ENCODE measurements around the gene BTF3L4. TPM values are rescaled to one million over a fixed set of nuclear protein-coding genes. Genes with fewer than 3 reads are reported as not detected.
"Not testable (repeated sequence)": the region's sequence is repeated elsewhere in the genome, so short reads cannot be mapped to it uniquely, and the experiment has no call there.

The BTF3L4 gene
- total RNA-seq, result 33.0 and 34.5 TPM in 2 replicates

DNA sequence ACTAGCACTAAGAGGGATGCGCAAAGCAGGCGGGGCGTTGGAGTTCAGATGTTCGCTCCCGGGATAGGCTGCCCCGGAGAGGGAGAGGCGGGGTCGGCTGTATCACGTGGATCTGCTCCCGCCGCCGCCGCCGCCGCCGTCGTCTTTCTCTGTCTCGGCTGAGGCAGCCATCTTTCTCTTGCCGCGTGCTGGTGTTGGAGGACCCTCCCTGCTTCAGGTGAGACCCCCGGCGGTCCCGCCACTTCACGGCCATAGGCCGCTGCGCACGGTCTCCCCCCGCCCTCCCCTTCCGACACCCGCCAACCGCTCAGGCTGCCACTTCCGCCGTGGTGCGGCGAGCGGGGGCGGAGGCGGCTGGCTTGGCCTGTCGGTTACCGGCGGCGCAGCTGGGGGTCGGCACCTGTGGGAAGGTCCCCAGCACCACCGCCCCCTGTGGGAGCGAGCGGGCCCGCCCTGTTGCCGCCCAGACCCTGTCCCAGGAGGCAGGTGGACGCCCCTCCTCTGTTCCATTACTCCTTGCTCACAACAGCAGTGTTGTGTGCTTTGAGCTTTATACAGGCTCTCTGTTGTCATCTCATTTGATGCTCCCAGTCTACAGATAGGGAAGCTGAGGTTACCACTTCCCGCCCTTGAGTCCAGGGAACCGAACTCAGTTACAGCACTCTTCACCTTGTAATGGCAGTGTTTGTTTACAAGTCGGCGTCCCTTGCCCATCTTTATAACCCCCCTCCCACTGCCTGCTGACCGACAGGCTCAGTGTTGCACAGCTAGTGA is at the start of gene BTF3L4:
Gene BTF3L4, plus strand, starts transcription at position 133 of the 774 bp plus-strand sequence. CDS start 3,553 bp downstream, outside the sequence.
- intact Hi-C loops (cut with micrococcal nuclease), result loop anchor here (1.0 to 10.0 kb wide), 20 partner anchors 23 to 1997 kb away; partner anchors contain the start of genes CC2D1B, CZIB, ECHDC2 and FAF1

DNA sequence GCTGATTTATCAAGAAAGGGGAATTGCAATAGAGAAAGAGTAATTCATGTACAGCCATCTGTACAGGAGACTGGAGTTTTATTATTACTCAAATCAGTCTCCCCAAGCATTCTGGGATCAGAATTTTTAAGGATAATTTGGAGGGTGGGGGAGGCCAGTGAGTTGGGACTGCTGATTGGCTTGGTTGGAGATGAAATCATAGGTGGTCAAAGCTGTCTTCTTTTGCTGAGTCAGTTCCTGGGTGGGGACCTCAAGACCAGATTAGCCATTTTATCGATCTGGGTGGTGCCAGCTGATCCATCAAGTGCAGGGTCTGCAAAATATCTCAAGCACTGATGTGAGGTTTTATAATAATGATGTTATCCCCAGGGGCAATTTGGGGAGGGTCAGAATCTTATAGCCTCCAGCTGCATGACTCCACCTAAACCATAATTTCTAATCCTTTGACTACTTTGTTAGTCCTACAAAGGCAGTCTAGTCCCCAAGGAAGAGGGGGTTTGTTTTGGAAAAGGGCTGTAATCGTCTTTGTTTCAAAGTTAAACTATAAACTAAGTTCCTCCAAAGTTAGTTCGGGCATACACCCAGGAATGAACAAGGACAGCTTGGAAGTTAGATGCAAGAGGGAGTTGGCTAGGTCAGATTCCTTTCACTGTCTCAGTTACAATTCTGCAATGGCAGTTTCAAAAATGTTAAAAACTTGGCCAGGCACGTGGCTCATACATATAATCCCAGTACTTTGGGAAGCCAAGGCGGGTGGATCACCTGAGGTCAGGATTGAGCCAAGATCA is 48.7 kb upstream of the BTF3L4 start:
- intact Hi-C loops (cut with micrococcal nuclease), result loop anchor here (10.0 kb wide), 1 partner anchor 183 kb away; no protein-coding TSS in a partner anchor

DNA sequence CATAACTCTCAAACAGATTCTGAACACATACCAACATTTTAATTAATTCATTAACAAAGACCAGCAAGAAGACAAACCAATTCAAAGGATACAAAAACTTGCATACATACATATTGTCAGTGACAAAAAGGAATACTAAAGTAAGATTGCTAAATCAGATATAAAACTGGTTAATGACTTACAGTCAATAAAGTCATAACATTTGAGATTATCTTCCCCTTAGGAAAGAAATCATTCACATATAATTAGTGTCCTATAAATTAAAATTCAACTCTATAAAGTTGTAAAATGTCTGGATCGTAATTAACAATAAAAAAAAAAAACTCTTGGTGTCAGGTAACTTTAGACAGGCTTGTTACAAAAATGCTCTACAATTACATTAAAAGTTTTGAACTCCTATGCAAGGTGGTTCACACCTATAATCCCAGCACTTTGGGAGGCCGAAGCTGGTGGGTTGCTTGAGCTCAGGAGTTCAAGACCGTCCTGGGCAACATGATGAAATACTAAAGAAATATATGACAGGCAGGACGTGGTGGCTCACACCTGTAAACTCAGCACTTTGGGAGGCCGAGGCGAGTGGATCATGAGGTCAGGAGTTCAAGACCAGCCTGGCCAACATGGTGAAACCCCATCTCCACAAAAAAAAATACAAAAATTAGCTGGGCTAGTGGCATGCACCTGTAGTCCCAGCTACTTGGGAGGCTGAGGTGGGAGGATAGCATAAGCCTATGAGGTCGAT is 47.9 kb upstream of the BTF3L4 start:
- intact Hi-C loops (cut with micrococcal nuclease), result loop anchor here (10.0 kb wide), 1 partner anchor 183 kb away; no protein-coding TSS in a partner anchor

DNA sequence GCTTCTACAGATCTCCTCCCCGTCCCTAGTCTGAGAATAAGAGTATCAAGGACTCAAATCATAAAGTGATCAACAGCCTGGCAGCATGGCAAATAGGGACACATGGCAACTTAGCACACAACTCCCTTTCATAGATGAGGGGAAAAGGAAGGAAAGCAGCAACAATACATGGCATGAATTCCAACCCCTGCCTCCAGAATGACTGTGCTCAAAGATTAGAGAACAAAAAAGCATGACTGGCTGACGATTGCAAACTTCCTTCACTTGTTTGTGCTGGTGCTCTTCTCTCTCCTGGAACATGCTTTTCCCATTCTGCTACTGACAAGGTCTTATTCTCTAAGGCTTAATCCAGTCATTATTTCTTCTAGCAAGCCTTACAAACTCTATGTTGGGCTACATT is 34.0 kb upstream of the BTF3L4 start:
- intact Hi-C loops (cut with micrococcal nuclease), result no loop called here

DNA sequence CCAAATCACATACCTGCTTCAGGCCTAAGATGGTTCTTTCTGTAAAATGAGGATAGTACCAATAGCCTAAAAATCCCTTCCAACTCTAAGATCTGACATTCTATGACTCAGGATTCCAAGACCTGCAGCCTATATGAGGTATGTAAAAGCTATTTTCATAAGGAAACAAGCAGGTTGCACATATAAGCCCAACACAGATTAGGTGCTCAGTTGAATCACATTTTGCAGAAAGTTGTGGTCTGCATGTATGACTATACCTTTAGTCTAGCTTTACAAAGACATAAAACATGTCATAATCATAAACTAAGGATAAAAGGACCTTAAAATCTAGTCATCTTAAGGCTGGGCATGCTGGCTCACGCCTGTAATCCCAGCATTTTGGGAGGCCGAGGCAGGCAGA is 29.8 kb upstream of the BTF3L4 start:
- intact Hi-C loops (cut with micrococcal nuclease), result no loop called here

DNA sequence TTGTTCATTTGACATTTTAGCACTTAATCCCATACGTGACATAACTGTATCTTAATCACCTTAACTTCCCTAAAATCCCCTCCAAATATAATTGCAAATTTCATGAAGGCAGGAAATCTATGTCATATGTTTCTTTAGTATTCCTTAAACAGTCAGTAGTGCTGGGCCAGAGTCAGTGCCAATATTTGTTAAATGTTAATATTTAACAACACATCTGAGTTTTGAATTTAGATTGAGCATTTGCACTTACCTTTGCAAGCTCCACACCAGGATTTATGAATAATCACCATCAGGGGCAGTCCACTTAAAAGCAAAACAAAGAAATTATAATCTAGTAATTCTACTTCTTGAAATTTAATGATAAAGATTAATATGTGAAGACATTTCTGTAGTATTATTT is 27.8 kb upstream of the BTF3L4 start:
- intact Hi-C loops (cut with micrococcal nuclease), result no loop called here

DNA sequence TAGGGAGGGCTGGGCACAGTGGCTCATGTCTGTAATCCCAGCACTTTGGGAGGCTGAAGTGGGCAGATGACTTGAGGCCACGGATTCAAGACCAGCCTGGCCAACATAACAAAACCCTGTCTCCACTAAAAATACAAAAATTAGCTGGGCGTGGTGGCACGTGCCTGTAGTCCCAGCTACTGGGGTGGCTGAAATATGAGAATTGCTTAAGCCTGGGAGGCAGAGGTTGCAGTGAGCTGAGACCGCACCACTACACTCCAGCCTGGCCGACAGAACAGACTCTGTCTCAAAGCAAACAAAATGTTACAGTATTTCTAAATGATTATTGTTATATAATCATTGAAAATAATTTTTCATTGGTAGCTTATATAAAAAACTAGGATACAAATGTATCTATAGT is 27.3 kb upstream of the BTF3L4 start:
- intact Hi-C loops (cut with micrococcal nuclease), result not testable (repeated sequence)

DNA sequence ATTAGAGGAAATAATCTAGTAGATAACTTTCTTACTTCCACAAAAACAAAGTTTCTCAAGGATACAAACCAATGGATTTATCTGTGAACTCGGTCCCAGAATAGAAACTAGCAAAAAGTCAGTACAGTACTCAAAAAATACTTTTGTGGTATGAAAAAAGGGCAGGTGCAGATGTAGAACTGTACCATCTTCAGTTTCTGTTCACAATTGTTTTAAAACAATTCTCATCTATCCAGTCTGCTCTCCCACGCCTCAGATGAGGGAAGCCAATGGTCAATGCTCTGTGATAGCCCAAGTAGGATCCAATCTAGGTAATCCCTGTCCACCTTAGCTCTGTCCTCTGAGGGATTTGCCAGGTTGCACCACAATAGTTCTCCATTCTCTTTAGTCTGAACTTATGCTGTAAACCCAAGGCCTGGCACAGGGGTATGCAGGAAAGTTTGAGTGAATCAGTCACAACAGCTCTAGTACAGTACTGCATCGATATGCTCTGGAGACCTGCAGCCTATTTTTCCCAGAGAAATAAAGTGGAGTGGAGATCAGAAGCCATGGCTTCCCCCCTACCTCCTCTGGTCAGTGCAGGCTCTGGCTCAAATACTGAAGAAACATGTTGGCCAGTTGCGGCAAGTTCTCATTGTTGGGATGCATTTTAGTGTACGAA is 23.8 kb upstream of the BTF3L4 start:
- intact Hi-C loops (cut with micrococcal nuclease), result loop anchor here (1.0 to 5.0 kb wide), 6 partner anchors 110 to 1380 kb away; partner anchors contain the start of genes CPT2, TUT4 and ZFYVE9

DNA sequence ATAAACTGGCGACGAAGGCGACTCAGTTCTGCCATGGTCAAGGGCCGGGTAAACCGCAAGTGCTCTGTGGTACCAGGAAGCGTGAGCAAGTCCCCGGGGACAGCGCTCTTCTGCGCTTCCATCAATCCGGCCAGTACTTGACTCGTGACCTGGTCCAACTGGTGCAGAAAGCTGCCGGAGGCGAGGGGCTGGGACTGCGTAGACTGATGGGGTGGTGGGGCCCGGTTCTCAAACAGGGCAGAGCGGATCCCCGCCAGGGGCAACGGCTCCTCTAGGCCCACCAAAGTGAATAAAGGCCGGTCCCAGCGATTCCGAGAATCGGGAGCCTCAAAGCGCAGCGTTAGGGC is 23.3 kb upstream of the BTF3L4 start:
- intact Hi-C loops (cut with micrococcal nuclease), result loop anchor here (1.0 to 5.0 kb wide), 10 partner anchors 24 to 1380 kb away; partner anchors contain the start of genes BTF3L4, CC2D1B, CPT2 and NRDC

DNA sequence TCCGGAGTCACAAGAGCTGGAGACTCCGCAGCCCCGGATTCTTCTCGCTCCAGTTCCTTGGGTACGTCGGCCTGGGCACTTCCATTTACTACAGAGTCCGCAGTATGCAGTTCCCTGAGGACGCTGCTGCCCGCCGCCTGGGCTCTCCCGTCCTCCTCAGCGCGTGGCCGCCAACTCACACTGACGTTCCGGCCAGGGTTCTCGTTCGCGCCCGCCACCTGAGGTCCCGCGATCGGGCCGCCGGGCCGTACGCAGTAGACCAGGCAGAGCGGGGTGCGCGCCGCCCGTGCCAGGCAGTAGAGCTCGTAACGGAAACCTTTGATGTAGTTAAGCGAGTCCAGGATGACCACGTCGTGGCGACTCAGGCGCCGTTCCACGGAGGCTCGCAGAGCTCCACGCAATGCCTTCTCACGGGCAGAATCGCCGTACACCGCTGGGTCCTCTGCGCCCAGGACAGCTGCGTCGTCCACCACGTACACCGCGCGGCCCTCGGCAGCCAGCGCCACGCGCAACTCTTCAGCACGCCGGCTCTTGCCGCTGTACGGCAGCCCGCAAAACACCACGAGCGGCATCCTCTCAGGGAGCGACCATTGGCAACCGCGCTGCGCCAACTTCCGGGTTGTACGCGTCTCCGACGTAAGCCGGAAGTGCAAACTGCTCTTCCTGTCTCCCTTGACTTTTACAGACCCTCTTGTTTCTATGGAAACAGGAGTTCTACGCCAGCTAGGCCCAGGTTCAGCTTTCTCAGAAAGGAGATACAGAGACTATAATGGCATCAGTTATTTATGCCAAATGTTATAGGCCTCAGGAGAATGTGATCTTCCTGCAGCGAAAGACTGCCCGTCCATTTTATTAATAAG is 22.7 kb upstream of the BTF3L4 start, which contains the start of gene KTI12:
Gene KTI12, minus strand, starts transcription at position 621 of the 860 bp plus-strand sequence. Its CDS starts 49 bp downstream, at position 572.
- intact Hi-C loops (cut with micrococcal nuclease), result loop anchor here (1.0 to 5.0 kb wide), 9 partner anchors 23 to 1379 kb away; partner anchors contain the start of genes BTF3L4, CC2D1B, CPT2 and NRDC

DNA sequence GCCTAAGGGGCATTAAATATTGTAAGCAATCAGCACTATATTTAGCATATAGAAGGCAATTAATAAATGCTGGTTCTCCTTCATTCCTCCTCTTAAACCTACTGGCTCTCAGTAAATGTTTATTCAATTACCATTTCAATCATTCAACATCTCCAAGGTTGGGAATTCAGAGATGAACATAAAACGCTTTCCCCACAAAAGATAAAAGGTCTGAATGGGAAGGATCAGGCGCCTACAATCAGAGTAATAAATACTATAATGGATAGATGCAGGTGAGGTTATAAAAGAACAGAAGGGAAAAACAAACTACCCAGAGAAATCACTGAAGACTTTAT is 22.1 kb upstream of the BTF3L4 start:
- intact Hi-C loops (cut with micrococcal nuclease), result loop anchor here (5.0 kb wide), 4 partner anchors 108 to 1378 kb away; partner anchors contain the start of genes CPT2 and ZFYVE9

DNA sequence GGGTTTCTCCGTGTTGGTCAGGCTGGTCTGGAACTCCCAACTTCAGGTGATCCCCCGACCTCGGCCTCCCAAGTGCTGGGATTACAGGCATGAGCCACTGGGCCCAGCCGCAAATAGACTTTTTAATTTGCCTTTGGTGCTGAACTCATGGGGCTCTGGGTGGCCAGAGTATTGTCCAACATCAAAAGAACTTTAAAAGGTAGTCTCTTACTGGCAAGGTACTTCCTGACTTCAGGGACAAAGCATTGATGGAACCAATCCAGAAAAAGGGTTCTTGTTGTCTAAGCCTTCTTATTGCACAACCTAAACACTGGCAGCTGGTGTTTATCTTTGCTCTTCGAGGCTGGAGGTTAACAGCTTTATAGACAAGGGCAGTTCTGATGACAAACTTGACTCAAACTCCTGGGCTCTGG is 18.7 kb upstream of the BTF3L4 start:
- intact Hi-C loops (cut with micrococcal nuclease), result no loop called here

DNA sequence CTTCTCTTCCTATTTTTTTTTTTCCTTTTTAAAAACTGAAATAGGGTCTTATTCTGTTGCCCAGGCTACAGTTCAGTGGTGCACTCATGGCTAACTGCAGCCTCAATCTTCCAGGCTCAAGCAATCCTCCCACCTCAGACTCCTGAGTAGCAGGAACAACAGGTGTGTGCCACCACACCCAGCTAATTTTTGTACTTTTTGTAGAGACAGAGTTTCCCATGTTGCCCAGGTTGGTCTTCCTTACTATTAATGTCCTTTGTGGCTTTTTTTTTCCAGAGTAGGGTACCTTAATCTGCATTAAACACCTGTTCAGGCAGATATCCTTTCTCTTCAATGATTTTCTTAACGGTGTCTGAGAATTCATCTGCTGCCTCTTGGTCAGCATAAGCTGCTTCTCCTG is 18.2 kb upstream of the BTF3L4 start:
- intact Hi-C loops (cut with micrococcal nuclease), result no loop called here

DNA sequence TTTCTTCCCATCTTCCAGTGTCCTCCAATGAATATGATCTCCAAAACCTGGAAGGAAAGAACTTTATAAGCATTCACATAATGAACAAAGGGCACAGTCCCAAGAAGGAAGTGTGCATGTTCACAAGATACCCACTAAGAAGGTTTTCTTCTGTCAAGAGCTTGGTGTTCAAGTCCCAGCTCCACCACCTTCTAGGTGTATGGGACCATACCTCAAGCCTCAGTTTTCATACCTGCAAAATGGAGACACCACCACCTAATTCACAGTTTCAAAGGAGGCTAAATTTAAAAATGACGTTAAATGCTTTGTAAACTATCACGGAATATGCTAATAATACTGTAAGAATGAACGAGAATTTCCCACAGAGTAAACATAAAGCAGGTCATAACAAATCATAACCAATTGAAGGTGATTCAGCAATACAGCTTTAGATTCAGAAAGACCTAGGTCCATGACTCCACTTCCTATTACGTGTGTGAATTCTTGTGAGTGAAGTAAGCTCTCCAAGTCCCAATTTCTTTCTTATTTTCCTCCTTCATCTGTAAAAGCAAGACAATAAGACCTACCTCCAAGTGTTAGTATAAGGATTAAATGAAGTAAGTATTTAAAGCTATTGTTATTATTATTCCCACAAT is 14.4 kb upstream of the BTF3L4 start:
- intact Hi-C loops (cut with micrococcal nuclease), result no loop called here

DNA sequence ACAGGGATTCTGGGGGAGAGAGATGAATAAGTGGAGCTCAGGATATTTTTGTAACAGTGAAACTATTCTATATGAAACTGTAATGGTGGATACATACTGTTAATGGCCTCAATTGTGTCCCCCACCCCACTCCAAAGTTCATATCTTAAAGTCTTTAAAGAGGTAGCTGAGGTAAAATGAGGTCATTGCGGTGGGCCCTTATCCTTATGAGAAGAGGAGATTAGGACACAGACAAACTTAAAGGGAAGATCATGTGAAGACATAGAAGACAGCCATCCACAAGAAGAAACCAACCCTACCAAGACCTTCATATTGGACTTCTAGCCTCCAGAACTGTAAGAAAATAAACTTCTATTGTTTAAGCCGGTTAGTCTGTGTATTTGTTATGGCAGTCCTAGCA is 10.9 kb upstream of the BTF3L4 start:
- intact Hi-C loops (cut with micrococcal nuclease), result no loop called here

DNA sequence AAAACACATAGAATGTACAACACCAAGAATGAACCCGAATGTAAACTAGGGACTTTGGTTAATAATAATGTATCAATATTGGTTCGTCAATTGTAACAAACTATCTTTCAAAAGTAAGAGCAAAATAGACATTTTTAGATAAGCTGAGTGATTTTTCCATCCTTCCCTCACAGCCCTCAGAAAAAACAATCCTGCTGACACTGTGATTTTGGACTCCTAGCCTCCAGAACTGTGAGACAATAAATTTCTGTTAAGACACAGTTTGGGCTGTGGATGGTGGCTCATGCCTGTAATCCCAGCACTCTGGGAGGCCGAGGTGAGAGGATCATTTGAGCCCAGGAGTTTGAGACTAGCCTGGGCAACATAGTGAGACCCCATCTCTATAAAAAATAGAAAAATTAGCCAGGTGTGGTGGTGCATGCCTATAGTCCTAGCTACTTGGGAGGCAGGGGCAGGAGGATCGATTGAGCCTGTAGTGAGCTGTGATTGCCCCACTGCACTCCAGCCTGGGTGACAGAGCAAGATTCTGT is 10.4 kb upstream of the BTF3L4 start:
- intact Hi-C loops (cut with micrococcal nuclease), result not testable (repeated sequence)

DNA sequence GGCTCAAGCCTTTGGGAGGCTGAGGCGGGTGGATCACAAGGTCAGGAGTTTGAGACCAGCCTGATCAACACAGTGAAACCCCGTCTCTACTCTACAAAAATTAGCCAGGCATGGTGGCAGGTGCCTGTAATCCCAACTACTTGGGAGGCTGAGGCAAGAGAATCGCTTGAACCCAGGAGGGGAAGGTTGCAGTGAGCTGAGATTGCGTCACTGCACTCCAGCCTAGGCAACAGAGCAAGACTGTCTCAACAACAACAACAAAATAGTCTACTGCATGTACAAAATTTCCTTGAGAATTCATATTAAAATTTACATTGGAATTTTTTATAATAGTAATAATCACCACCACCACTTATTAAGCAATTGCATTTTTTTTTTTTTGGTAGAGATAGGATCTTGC is 6.8 kb upstream of the BTF3L4 start:
- intact Hi-C loops (cut with micrococcal nuclease), result not testable (repeated sequence)

DNA sequence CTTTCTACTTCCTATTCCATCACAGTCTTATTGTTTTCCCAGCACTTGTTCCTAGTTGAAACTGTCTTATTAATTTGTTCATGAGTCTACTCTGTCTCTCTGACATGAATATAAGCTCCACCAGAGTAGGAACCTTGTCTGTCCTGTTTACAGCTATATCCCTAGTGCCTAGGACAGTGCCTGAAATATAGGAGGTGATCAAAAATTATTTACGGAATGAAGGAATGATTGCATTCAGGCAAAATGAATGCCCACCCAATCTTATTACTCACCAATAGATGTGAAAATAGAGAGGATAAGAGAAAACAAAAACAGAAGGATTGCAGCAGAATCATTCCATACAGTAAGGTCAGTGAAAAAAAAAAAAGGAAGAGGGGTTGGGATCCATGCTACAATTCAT is 2.2 kb upstream of the BTF3L4 start:
- intact Hi-C loops (cut with micrococcal nuclease), result loop anchor here (2.0 to 10.0 kb wide), 5 partner anchors 241 to 1085 kb away; partner anchors contain the start of genes ECHDC2, EPS15 and SCP2

All from T-helper 1 cell treated with Interleukin-12 subunit alpha and Interleukin-12 subunit beta and Interleukin-4 antibody, amounts not matched to agents 30 ng/mL and 1 ng/mL, for 36 hours (primary cell).